SJSA1 (cell line): ENCODE results near the gene CPM. TPM values are rescaled to one million over a fixed set of nuclear protein-coding genes. Genes with fewer than 3 reads are reported as not detected.

ENCODE experiments used
- DNase-seq, 2 experiments: peaks; one replicate each; pipeline ENCODE4 v3.0.0-alpha.2; 2015 to 2020; ENCODE audit warnings: low spot score in 2 of 2, low read depth in 1 of 2
- H3K27ac ChIP-seq: fragments of 250-450 bp; sonication (Bioruptor Pico); 2 replicates; pipeline ENCODE4 v1.5.1; 2020; ENCODE audit warnings: mild to moderate bottlenecking, moderate library complexity
- H3K27me3 ChIP-seq: fragments of 250-450 bp; sonication (Bioruptor Pico); replicated peaks from 2 replicates; pipeline ENCODE4 v1.5.1; 2020; ENCODE audit warnings: mild to moderate bottlenecking, moderate library complexity
- H3K36me3 ChIP-seq: fragments of 250-450 bp; sonication (Bioruptor Pico); 2 replicates; pipeline ENCODE4 v1.5.1; 2020; ENCODE audit warnings: mild to moderate bottlenecking
- H3K4me1 ChIP-seq: fragments of 250-450 bp; sonication (Bioruptor Pico); replicated peaks from 2 replicates; pipeline ENCODE4 v1.6.1; 2021; ENCODE audit warnings: mild to moderate bottlenecking
- H3K4me3 ChIP-seq: fragments of 250-450 bp; sonication (Bioruptor Pico); 2 replicates; pipeline ENCODE4 v1.5.1; 2020; ENCODE audit warnings: mild to moderate bottlenecking
- H3K9me3 ChIP-seq: fragments of 250-450 bp; sonication (Bioruptor Pico); replicated peaks from 2 replicates; pipeline ENCODE4 v1.5.1; 2020; ENCODE audit warnings: mild to moderate bottlenecking
- total RNA-seq: library from RNA; depleted of rRNA; stranded (reverse); fragments of >200 nt; shearing (Covaris generic); gene quantifications from 2 replicates; pipeline ENCODE4 v1.2.3, GENCODE V29; 2014; rRNA removed

Gene CPM
- total RNA-seq: 72.6 and 74.4 TPM in 2 replicates

DNA sequence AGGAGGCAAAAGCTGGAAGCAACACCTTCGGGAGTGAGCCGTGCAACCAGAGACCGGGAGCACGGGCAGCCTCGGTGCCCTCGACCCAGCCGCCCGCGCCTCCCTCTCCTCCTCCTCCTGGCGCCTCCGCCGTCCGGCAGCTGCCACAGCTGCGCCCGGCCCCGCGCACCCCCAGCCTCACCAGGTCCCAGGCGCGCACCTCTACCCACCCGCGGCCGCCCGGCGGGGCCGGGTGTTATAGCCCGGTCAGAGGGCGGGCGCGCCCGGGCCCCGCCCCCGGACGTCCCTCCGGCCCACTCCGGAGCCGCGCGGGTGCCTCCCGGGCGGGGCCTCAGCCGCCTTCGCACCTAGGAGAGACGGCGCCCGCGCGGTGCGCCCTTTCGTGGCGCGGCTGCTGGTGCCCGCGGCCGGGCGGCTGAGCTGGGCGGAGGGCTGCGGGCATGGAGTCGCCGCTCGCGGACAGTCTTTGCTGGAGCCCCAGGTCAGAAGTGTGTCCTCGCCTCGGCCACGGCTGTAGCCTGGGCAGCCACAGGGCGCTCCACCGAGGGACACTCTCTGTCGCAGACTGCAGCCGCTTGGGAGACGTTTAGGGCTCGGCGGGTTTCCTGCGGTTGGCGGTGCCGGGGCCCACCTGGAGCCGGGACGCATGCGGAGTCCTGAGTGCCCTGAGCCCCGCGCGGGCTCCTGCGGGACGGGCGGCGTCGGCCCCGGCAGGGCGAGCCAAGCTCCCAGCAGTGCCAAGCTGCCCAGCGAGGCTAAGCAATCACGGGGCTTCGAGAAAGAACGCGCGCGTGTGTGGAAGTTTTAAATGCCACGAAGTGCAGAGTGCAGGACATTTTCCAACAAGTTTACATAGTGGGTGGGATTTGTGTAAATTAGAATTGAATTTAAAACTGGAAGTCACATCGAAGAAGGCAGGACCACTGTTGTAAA, at the start of gene CPM:
CPM (minus strand) TSS at position 211 of the 933 bp plus-strand sequence. CDS start 334 bp downstream, outside the sequence.
- H3K4me3 ChIP-seq: peak within 1 kb of the TSS; percentile 76
- H3K27ac ChIP-seq: no peak within 1 kb of the TSS
- peaks cover 20% of the 10 kb centered on the region for H3K4me1 ChIP-seq
- H3K9me3 ChIP-seq: no peaks in the 10 kb centered on the region
- peak; percentile 61 to 76 for DNase-seq
- H3K27me3 ChIP-seq: no peaks in the 10 kb centered on the region; the same call in 1 of the 2 replicates
- H3K36me3 ChIP-seq: peaks cover 4% of the 10 kb centered on the region; the same call in 1 of the 2 replicates

DNA sequence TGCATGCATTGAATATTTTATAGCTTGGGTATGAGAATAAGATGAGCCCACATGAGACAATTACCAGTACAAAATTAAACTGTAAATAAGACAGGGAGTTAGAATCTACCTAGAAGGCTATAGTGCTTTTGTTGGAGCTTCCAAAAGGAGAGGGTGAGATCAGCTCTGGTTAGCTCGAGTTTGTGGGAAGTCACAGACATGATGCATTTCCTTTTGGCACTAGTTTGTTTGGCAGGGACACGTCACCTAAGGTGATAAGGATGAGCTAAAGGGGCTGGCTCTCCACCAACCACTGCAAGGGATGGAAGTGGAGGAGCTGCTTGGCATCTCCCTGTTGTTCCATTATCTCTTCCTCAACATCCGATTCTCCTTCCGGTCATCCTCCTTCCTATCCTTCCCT, 48.5 kb upstream of the CPM start:
- H3K27me3 ChIP-seq: no peaks in the 10 kb centered on the region
- no peaks in the 10 kb centered on the region for H3K4me1 ChIP-seq
- no peaks in the 10 kb centered on the region for H3K36me3 ChIP-seq
- no peak overlapping the region for H3K27ac ChIP-seq
- DNase-seq: no peak
- H3K9me3 ChIP-seq: peaks cover 8% of the 10 kb centered on the region; the same call in 1 of the 2 replicates
- no peak overlapping the region for H3K4me3 ChIP-seq

GRCh38 chr12:68980476-68981212, 47.7 kb upstream of the CPM start:
- Histone ChIP-seq H3K27ac (no peak overlapping the region), H3K36me3 (no peaks in the 10 kb centered on the region), H3K4me1 (no peaks in the 10 kb centered on the region), H3K9me3 (peaks cover 8% of the 10 kb centered on the region; the same call in 1 of the 2 replicates), H3K4me3 (no peak overlapping the region), H3K27me3 (no peaks in the 10 kb centered on the region)
- DNase-seq: no peak

- Histone ChIP-seq H3K4me1 (no peaks in the 10 kb centered on the region), H3K27ac (no peak overlapping the region), H3K9me3 (peaks cover 8% of the 10 kb centered on the region; the same call in 1 of the 2 replicates), H3K36me3 (no peaks in the 10 kb centered on the region), H3K4me3 (no peak overlapping the region), H3K27me3 (no peaks in the 10 kb centered on the region)
- DNase-seq: no peak
Observed at GRCh38 chr12:68978678-68979077, 45.7 kb upstream of the CPM start.

DNA sequence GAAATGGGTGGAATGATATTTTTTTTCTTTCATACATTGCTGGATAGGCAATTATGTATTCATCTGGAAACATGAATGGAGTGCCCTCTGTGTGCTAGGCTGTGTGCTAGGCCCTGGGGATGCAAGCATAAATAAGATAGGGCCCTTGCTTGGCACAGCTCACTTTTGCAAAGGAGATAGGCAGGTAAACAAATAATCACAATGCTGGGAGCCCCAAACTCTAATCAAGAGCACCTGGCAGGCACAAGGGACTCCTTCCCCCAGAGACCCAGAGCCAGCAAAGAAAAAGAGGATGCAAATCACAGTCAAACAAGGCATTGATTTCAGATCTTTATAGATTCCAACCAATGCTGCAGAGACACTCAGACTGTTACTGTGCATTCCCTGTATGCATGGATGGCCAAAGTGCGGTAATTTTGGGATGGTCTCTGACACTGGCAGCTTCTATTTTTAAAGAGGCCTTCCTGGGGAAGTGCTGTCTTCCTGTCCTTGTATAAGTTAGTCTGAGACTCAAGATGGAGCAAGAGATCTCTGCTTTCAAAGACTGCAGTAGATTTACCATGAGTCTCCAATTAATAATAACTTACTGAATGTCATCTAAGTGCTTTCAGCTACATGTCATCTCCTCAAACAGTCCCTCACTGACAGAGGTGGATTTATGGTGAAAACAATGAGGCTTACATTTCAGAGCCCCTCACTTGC, 45.1 kb upstream of the CPM start:
- Histone ChIP-seq H3K9me3 (peaks cover 5% of the 10 kb centered on the region; the same call in 1 of the 2 replicates), H3K27me3 (no peaks in the 10 kb centered on the region), H3K27ac (no peak overlapping the region), H3K36me3 (no peaks in the 10 kb centered on the region), H3K4me3 (no peak overlapping the region), H3K4me1 (no peaks in the 10 kb centered on the region)
- DNase-seq: no peak

DNA sequence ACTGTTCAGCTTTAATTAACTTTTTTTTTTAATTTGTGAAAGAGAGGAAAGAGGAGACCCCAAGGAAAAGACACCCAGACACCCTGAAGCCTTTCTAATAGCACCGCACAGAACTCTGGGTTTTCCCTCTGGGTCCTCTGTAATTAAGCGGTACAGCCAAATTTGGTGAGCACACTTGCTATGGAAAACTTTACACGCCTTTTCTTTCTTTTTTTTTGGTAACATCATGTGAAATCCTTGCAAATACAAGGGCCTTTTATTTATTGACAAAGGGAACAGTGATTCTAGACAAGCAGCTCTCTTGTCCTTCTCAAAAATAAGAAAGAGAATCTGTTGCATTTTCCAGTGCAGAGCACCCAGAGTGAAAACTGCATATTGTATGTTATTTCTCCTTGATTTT, 44.4 kb upstream of the CPM start:
- Histone ChIP-seq H3K4me1 (no peaks in the 10 kb centered on the region), H3K36me3 (no peaks in the 10 kb centered on the region)

GRCh38 chr12:68976395-68976841, 43.4 kb upstream of the CPM start:
- no peak overlapping the region for H3K27ac ChIP-seq
- no peaks in the 10 kb centered on the region; the same call in 1 of the 2 replicates for H3K4me1 ChIP-seq
- H3K9me3 ChIP-seq: no peaks in the 10 kb centered on the region
- H3K27me3 ChIP-seq: no peaks in the 10 kb centered on the region
- no peaks in the 10 kb centered on the region for H3K36me3 ChIP-seq
- DNase-seq: no peak
- no peak overlapping the region for H3K4me3 ChIP-seq

More for the DNA sequence above, 44.4 kb upstream of the CPM start:
- DNase-seq: no peak
- no peak overlapping the region for H3K4me3 ChIP-seq
- no peak overlapping the region for H3K27ac ChIP-seq
- H3K9me3 ChIP-seq: no peaks in the 10 kb centered on the region
- H3K27me3 ChIP-seq: no peaks in the 10 kb centered on the region

DNA sequence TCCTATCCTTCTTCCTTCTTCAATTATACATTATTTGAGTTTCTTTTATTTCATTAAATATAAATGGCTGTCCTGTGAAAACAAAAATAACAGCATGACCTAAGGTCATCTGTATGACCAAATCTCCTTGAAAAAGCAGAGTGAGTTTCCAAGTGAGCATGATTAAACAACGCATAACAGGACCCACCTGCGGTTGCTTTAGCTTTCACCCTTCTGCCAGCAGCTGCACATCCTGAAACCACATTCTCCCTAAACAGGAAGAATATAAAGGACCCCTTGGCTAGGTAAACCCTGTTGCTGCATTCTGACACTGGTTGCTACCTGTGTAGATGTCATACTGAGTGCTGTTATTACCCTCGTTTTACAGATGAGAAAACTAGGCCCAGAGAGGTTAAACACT, 42.8 kb upstream of the CPM start:
- H3K36me3 ChIP-seq: no peaks in the 10 kb centered on the region
- H3K27ac ChIP-seq: no peak overlapping the region
- H3K4me1 ChIP-seq: no peaks in the 10 kb centered on the region; the same call in 1 of the 2 replicates
- H3K9me3 ChIP-seq: no peaks in the 10 kb centered on the region
- DNase-seq: no peak
- H3K27me3 ChIP-seq: no peaks in the 10 kb centered on the region
- H3K4me3 ChIP-seq: no peak overlapping the region

GRCh38 chr12:68972595-68972994, 39.6 kb upstream of the CPM start:
- H3K4me3 ChIP-seq: no peak overlapping the region
- H3K27me3 ChIP-seq: no peaks in the 10 kb centered on the region
- H3K36me3 ChIP-seq: no peaks in the 10 kb centered on the region
- no peaks in the 10 kb centered on the region; the same call in 1 of the 2 replicates for H3K4me1 ChIP-seq
- no peaks in the 10 kb centered on the region for H3K9me3 ChIP-seq
- no peak for DNase-seq
- no peak overlapping the region for H3K27ac ChIP-seq

- Histone ChIP-seq H3K4me3 (no peak overlapping the region), H3K36me3 (no peaks in the 10 kb centered on the region), H3K27me3 (no peaks in the 10 kb centered on the region), H3K9me3 (no peaks in the 10 kb centered on the region), H3K27ac (no peak overlapping the region), H3K4me1 (no peaks in the 10 kb centered on the region; the same call in 1 of the 2 replicates)
- DNase-seq: peak in 1 of 2 experiments; percentile 5
Observed at GRCh38 chr12:68971404-68971803, 38.4 kb upstream of the CPM start.

DNA sequence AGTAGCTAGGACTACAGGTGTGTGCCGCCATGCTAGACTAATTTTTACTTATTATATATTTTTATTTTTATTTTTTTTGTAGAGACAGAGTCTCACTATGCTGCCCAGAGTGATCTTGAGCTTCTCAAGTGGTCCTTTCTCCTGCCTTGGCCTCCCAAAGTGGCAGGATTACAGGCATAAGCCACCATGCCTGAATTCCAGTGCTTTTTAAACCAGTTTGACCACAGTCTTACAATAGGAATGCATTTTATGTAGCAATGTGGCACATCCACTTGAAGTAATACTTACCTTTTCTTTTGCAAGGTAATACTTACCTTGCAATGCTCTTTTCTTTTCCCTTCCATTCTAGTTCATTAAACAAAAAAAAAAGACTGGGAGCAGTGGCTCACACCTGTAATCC, 38.0 kb upstream of the CPM start:
- Histone ChIP-seq H3K9me3 (no peaks in the 10 kb centered on the region), H3K27ac (no peak overlapping the region), H3K27me3 (no peaks in the 10 kb centered on the region), H3K36me3 (no peaks in the 10 kb centered on the region), H3K4me3 (no peak overlapping the region), H3K4me1 (no peaks in the 10 kb centered on the region; the same call in 1 of the 2 replicates)
- no peak for DNase-seq

DNA sequence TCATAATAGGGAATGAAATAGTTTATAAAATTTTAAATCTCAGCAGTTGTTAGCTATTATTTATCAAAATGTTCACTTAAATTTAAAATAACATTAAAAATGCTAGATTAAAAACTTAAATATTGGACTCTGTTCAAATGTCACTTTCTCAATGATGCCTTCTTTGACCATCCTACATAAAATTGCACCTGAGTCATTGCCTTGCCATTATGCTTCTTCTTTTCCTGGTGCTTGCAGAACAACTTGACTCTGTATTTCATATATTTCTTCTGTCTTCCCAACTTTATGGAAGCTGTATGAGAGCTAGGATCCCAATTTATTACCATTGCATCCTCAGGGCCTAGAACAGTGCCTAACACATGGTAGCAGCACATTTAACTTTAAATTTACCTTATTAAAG, 37.3 kb upstream of the CPM start:
- Histone ChIP-seq H3K4me3 (no peak overlapping the region), H3K27ac (no peak overlapping the region), H3K27me3 (no peaks in the 10 kb centered on the region), H3K9me3 (no peaks in the 10 kb centered on the region), H3K36me3 (no peaks in the 10 kb centered on the region), H3K4me1 (no peaks in the 10 kb centered on the region; the same call in 1 of the 2 replicates)
- DNase-seq: no peak

DNA sequence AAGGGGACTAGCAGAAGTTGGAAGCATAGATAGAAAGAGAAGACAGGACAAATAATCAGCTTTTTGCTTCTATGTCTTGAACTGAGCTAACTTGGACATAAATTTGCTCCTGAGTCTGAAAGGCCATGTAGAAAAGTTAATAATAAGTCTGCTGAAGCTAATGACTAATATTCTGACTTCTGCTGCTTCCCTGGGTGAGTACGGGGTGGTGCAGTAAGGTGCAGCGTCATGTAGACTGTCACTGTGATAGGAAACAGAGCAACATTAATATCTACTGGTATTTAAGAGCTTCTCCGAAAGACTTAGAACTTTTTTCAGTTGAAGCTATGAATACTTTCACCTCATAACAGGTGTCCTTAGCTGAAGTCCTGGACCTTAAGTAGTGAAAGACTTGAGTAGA, 34.1 kb upstream of the CPM start:
- Histone ChIP-seq H3K27me3 (no peaks in the 10 kb centered on the region), H3K27ac (no peak overlapping the region), H3K4me1 (no peaks in the 10 kb centered on the region; the same call in 1 of the 2 replicates), H3K4me3 (no peak overlapping the region), H3K9me3 (no peaks in the 10 kb centered on the region; the same call in 1 of the 2 replicates), H3K36me3 (no peaks in the 10 kb centered on the region)
- DNase-seq: no peak
